RWPE2 (cell line): ENCODE data around the gene PCID2.

Experiments
- ATAC-seq: fragments of 200-7000 bp; cut with Tn5 transposase; 3 replicates; pipeline ENCODE4 v1.9.1; 2021; ENCODE audit warnings: low read depth
- DNase-seq: peaks from one replicate; pipeline ENCODE4 v3.0.0-alpha.2; 2020; ENCODE audit warnings: low spot score
- H3K27ac ChIP-seq: fragments of 450-650 bp; 2 replicates; pipeline ENCODE4 v1.5.1; 2017; ENCODE audit warnings: mild to moderate bottlenecking; ENCODE audit not compliant: poor library complexity, severe bottlenecking
- H3K27me3 ChIP-seq: fragments of 250-450 bp; sonication (Bioruptor Pico); 2 replicates; pipeline ENCODE4 v1.5.1; 2021; ENCODE audit warnings: mild to moderate bottlenecking, moderate library complexity; ENCODE audit not compliant: insufficient read depth, poor library complexity, severe bottlenecking
- H3K36me3 ChIP-seq: fragments of 250-450 bp; sonication (Bioruptor Pico); 2 replicates; pipeline ENCODE4 v1.5.1; 2020; ENCODE audit warnings: low read depth, mild to moderate bottlenecking, moderate library complexity
- H3K4me1 ChIP-seq: fragments of 250-450 bp; sonication (Bioruptor Pico); 2 replicates; pipeline ENCODE4 v1.5.1; 2021; ENCODE audit warnings: mild to moderate bottlenecking, moderate library complexity; ENCODE audit not compliant: insufficient read depth, poor library complexity, severe bottlenecking
- H3K4me3 ChIP-seq: fragments of 250-450 bp; sonication (Bioruptor Pico); 2 replicates; pipeline ENCODE4 v1.5.1; 2021; ENCODE audit warnings: mild to moderate bottlenecking, moderate library complexity; ENCODE audit not compliant: severe bottlenecking
- H3K9me3 ChIP-seq: fragments of 250-450 bp; sonication (Bioruptor Pico); 2 replicates; pipeline ENCODE4 v1.5.1; 2021; ENCODE audit warnings: mild to moderate bottlenecking, moderate library complexity; ENCODE audit not compliant: severe bottlenecking
- CTCF ChIP-seq: fragments of 450-650 bp; IDR thresholded peaks from one replicate; pipeline ENCODE4 v1.5.1; 2017; ENCODE audit warnings: mild to moderate bottlenecking, moderate library complexity; ENCODE audit not compliant: poor library complexity, severe bottlenecking

Gene PCID2

GRCh38 chr13:113196970-113197737 is 11.3 kb downstream of the PCID2 start:
- no peak overlapping the region for H3K4me3 ChIP-seq
- DNase-seq (no peak), ATAC-seq (no peak)
- H3K27ac ChIP-seq = no peak overlapping the region
- no peaks in the 10 kb centered on the region for H3K9me3 ChIP-seq
- TF ChIP-seq CTCF = no peak
- H3K36me3 ChIP-seq = peaks cover 92% of the 10 kb centered on the region
- no peaks in the 10 kb centered on the region for H3K27me3 ChIP-seq
- peaks cover 8% of the 10 kb centered on the region for H3K4me1 ChIP-seq

DNA sequence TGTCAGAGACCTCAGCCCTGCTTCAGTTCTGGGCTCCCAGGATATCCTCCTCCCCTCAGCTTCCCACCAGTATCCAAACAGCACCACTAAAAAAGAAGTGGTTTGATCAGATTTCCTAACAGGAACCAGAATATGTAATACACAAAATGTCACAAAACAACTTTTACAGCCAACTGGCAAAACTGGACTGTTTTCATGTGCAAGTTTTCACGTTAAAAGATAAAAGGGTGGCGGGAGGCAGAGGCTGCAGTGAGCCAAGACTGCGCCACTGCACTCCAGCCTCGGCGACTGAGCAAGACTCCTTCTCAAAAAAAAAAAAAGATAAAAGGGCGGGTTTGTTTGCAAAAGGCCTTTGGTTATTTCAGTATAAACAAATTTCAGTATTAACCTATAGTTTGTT is 13.1 kb downstream of the PCID2 start:
- DNase-seq (no peak), ATAC-seq (no peak)
- no peak for TF ChIP-seq CTCF
- peaks cover 8% of the 10 kb centered on the region for H3K4me1 ChIP-seq
- H3K27me3 ChIP-seq = no peaks in the 10 kb centered on the region
- no peak overlapping the region for H3K4me3 ChIP-seq
- peaks cover 95% of the 10 kb centered on the region for H3K36me3 ChIP-seq
- no peaks in the 10 kb centered on the region for H3K9me3 ChIP-seq
- no peak overlapping the region for H3K27ac ChIP-seq

DNA sequence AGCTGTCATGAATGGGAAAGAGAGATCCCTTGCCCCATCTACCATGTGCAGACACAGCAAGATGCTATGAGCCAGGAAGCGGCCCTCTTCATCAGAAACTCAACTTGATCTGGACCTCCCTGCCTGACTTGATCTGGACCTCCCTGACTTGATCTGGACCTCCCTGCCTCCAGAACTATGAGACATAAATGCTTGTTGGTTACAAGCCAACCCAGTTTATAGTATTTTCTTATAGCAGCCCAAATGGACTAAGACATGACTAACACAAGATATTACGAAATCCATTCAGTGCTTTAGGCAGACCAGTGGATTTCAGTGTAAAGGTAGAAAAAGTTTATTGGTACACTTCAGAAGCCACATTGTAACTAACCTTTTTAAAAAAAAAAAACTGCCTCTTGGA is 15.6 kb downstream of the PCID2 start:
- TF ChIP-seq CTCF = no peak
- Histone ChIP-seq H3K4me1 (peaks cover 13% of the 10 kb centered on the region), H3K27me3 (no peaks in the 10 kb centered on the region), H3K27ac (peak overlapping the region; percentile 27), H3K4me3 (no peak overlapping the region), H3K9me3 (no peaks in the 10 kb centered on the region), H3K36me3 (peaks cover 95% of the 10 kb centered on the region)
- no peak for DNase-seq
- peak; percentile 74 for ATAC-seq

DNA sequence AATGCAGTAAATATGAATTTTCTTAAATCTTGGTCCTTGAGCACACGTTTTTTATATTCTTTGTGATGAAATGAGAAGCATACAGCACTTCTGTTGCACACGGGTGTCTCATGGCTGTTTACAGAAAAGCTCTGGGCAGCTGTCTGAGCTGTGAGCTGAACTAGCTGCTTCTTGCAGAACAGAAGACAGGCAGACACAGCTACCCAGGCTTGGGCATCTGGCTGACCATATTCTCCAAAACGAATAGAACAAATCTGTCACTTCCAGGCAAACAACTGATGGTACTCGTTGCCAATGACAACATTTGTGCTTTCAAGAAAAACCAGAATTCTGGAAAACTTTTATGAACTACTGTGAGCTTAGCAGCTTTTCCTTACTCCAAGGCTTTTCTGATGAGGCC is 16.2 kb downstream of the PCID2 start:
- TF ChIP-seq CTCF = no peak
- H3K36me3 ChIP-seq = peaks cover 92% of the 10 kb centered on the region
- DNase-seq = no peak
- H3K4me1 ChIP-seq = peaks cover 18% of the 10 kb centered on the region
- H3K27ac ChIP-seq = no peak overlapping the region
- H3K27me3 ChIP-seq = no peaks in the 10 kb centered on the region
- ATAC-seq = no peak
- H3K9me3 ChIP-seq = no peaks in the 10 kb centered on the region
- no peak overlapping the region for H3K4me3 ChIP-seq

- TF ChIP-seq CTCF = no peak
- no peaks in the 10 kb centered on the region for H3K9me3 ChIP-seq
- no peak overlapping the region for H3K4me3 ChIP-seq
- peaks cover 89% of the 10 kb centered on the region for H3K36me3 ChIP-seq
- DNase-seq = no peak
- no peak overlapping the region for H3K27ac ChIP-seq
- no peaks in the 10 kb centered on the region for H3K27me3 ChIP-seq
- H3K4me1 ChIP-seq = peaks cover 24% of the 10 kb centered on the region
- ATAC-seq = no peak
These were observed 18.3 kb downstream of the PCID2 start for GRCh38 chr13:113190181-113190580.
